Activated T-cell treated with anti-CD3 and anti-CD28 coated beads, Interleukin-2, amount 50 U/mL, for 1 hour (primary cell): ENCODE data around the gene EEF2.
A peak's percentile ranks its signal among the peaks of the same experiment; 100 is the strongest.
"Not testable (repeated sequence)": the region's sequence is repeated elsewhere in the genome, so short reads cannot be mapped to it uniquely, and the experiment has no call there.

Experiments
- DNase-seq: peaks from one replicate; pipeline ENCODE4 v3.0.0-alpha.2; 2020

The EEF2 gene

DNA sequence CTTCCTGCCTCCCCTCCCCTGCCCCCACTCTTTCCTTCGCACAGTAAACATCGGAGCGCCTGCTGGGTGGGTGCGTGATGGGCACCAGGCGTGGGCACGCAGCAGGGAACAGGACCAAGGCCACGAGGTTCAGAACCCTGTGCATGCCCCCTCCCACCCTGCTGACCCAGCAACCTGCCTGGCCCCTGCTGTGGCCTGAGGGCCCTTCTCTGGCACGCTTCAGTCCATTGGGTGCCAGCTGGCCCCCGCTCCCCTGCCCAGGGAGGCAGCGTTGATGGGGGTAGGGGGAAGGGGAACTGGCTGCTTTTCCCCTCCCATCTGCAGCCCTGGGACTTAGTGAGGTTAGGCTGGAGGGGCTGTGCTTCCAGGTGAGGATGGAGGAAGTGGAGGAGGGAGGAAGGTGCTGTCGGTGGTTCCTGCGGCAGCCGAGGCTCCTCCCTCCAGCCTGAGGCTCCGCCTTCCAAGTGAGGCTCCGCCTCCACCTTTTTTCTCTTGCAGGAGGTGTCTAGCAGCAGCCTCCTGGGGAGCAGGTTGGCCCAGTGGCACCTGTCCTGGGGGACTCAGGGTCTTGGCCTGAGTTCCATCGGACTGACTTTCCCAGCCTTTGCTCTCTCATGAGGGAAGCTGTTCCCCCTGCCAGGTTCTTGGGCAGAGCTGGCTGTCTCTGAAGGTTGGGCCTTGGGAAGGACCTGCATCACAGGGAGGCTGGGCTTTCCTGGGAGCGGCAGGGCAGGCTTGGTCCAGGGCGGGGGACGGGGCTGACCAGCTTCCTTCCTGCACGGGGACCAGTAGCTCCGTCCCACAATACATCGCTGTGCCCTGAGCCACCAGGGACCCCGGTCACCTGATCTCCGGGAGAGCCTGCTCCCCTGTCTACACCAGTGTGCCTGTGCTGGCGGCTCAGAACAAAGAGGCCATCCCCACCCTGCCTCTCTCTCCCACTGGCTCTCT lies 29.6 kb upstream of the EEF2 start:
- peak; percentile 64 for DNase-seq

DNA sequence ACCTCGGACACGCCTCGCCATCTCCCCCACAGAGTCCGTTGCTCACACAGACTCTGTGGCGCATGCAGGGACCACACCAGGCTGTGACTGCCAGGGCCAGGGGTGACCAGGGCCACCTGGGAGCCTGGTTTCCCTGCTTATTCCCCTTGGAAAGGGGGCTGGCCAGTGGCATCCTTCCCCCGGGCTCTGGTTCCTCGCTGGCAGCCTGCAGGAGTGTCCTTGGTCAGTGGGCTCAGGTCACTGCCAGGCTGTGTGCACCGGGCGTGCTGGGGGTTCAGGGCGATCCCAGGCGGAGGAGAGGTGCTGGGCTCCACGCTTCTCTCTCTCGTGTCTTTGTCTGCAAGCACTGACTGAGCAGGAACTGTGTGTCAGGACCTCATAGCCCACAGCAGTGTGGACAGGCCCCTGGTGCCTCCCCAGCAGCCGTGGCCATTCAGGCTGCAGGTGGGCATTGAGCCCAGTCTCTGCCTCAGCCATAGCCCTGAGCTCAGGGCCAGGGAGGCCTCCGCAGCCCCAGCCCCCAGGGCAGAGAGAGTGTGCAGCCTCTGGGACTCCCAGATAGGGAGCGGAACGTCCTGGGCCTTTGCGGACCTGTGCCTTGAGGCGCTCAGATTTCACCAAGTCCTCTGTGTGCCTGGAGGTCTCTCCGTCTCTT lies 28.8 kb upstream of the EEF2 start:
- no peak for DNase-seq

DNA sequence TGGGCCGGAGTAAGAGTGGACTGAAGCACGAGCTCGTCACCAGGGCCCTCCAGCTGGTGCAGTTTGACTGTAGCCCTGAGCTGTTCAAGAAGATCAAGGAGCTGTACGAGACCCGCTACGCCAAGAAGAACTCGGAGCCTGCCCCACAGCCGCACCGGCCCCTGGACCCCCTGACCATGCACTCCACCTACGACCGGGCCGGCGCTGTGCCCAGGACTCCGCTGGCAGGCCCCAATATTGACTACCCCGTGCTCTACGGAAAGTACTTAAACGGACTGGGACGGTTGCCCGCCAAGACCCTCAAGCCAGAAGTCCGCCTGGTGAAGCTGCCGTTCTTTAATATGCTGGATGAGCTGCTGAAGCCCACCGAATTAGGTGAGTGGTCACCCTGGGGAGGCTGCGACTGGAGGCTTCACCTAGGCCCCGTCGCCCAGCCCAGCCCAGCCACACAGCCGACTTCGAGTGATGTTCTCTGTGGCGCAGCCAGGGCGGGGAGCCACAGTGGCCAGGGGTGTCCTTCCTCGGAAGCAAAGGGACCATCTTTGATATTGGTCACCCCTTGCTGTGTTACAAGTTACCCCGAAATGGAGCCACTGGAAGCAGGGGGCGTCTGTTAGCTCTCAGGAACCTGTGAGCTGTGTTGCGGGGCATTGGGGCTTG lies 27.8 kb upstream of the EEF2 start:
- no peak for DNase-seq

- no peak for DNase-seq
These were observed 27.1 kb upstream of the EEF2 start for GRCh38 chr19:4012092-4012974.

DNA sequence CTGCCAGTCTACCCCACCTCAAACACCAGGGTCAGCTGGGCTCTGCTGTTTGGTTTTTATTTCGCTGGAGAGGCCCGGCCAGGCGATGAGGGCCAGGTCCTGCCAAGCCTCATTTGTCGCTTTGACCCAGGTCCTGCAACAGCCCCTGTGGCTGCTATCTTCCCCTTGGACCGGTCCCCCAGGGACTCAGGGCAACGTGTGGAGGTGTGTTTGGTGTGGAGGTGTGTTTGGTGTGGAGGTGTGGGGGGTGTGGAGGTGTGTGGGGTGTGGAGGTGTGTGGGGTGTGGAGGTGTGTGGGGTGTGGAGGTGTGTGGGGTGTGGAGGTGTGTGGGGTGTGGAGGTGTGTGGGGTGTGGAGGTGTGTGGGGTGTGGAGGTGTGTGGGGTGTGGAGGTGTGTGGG lies 26.2 kb upstream of the EEF2 start:
- DNase-seq: not testable (repeated sequence)

GRCh38 chr19:4010808-4011110 lies 25.5 kb upstream of the EEF2 start:
- no peak for DNase-seq

DNA sequence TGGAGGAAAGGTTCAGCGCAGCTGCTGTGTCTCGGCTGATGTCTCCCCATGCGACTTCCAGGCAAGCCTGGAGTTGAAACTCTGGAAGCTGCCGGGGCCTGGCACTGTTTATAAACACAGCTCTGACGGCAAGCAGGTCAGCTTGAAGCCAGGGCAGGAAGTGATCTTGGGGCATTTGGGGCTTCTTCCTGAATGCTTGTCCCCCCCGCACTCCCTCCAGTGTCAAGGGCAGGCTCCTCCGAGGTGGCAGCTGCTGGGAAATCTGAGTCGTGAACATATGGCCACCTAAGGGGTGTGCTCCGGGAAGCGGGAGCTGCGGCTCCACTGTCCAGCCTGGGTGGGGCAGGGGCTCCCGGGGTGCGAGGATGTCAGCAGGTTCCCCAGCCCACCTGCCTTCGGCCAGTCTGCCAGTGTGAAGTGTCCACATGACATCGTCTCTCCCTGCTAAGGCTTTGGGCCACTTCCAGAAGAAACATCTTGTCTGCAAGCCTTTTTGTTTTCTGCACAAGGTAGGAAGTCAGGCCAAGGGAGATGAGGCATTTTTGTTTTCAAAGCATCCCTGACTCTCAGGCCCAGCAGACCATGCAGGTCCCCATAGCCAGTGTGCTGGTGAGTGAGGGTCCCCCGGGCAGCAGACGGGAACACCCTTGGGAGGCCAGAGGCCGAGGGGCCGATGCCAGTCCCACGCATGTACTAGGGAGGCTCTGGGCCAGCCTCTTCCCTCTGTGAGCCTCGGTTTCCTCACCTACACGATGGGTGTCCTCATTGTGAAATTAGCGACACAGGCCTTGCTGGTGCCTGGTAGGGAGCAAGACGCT lies 24.9 kb upstream of the EEF2 start:
- DNase-seq: no peak

DNA sequence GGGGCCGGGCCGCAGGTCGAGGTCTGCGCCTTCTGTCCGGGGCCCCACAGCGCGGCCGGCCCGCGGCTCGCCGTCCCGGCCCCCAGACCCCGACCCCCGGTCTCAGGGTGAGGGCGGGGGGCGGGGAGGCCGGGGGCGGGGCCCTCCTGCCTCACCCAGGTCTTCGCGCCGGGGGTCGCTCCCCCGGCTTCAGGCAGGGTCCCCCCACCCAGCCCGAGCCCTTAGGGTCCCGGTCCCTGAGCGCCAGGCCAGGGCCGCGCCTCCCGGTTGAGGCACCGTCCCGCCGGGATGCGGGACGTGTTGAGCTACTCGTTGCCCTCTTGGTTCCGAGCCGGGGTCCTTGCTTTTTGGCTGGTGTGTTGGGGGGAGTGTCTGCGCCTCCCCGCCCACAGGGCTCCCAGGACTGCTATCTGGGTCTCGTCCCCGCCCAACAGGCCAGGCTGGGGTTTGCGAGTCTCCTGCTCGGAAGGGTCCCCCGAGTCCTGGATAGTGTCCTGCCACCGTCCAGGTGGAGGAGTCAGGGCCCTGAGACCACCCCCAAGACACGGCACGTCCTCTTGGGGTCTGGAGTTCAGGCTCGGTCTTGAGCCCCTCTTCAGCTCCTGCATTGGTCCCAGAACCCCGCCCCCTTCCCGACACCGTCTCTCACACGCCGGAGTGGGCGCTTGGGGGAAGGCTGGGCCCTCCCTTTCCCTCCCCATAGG lies 22.7 kb upstream of the EEF2 start:
- peak; percentile 38 for DNase-seq

DNA sequence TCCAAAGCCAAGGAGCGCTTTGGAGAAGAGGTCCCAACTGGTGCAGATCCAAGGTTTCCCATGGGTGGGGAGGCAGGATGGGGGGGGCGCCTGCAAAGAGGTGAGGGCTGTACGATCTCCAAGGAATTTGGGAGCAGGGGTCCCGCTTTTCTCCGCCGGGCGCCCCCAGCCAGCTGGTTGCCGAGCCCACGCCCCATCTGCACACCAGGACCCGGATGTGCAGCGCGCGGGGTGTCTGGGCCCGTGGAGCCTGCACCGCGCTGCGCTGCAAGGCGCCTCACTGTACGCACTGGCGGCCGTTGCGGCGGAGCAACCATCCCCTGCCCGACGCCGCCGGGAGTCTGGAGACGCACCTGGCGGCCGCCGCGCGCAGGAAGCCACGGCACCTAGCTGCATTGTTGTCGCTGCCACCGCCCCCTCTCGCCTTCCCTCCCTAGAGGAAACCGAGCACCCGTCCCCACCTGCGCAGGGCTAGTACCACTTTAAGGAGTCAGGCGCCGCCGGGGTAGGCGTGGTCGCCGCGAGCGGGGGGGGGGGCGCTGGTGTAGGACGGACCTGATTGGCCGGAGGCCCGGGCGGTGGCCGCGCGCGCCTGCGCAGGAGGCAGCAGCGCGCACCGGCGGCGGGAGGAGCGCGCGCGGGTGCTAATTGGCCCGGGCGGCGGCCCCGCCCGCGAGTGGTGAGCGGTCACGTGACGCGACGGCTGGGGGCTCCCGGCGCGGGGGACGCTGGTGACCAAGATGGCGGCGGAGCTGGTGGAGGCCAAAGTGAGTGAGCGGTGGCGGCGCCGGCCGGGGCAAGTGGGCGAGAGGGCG lies 22.0 kb upstream of the EEF2 start, which contains the start of gene PIAS4:
TSS of gene PIAS4 (plus strand) at position 716 of the 815 bp plus-strand sequence. CDS start at position 741, 25 bp downstream.
- DNase-seq: peak; percentile 97

- not testable (repeated sequence) for DNase-seq
These were observed 20.2 kb upstream of the EEF2 start for GRCh38 chr19:4005436-4005835.

DNA sequence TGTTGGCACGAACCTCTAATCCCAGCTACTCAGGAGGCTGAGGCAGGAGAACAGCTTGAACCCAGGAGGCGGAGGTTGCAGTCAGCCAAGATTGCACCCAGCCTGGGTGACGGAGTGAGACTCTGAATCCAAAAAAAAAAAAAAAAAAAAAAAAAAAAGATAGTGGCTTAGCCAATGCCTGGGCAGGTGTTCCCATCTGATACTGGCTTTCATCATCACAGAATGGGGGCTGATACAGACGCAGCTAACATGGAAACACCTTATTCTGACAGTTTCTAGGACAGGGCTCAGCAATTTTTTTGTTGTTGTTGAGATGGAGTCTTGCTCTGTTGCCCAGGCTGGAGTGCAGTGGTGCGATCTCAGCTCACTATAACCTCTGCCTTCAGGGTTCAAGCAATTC lies 15.5 kb upstream of the EEF2 start:
- not testable (repeated sequence) for DNase-seq

DNA sequence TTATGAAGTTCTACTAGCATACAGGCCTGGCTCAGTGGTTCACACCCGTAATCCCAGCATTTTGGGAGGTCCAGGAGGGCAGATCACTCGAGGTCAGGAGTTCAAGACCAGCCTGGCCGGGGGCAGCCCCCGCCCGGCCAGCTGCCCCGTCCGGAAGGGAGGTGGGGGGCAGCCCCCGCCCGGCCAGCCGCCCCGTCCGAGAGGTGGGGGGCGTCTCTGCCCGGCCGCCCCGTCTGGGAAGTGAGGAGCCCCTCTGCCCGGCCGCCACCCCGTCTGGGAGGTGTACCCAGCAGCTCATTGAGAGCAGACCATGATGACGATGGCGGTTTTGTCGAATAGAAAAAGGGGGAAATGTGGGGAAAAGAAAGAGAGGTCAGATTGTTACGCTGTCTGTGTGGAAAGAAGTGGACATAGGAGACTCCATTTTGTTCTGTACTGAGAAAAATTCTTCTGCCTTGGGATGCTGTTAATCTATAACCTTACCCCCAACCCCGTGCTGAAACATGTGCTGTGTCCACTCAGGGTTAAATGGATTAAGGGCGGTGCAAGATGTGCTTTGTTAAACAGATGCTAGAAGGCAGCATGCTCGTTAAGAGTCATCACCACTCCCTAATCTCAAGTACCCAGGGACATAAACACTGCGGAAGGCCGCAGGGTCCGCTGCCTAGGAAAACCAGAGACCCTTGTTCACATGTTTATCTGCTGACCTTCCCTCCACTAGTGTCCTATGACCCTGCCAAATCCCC lies 13.6 kb upstream of the EEF2 start:
- not testable (repeated sequence) for DNase-seq

DNA sequence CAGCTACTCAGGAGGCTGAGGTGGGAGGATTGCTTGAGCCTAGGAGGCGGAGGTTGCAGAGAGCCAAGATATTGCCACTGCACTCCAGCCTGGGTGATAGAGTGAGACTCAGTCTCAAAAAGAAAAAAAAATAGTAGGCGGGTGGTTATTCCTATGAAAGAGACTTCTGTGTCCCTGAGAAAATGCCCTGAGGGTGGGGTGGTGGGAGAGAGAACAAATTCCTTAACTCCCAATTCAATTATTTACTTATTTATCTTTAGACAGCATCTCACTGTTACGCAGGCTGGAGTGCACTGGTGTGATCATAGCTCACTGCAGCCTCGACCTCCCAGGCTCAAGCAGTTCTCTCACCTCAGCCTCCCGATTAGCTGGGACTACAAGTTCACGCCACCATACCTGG lies 10.3 kb upstream of the EEF2 start:
- DNase-seq: no peak

- DNase-seq: no peak
These were observed 5.5 kb upstream of the EEF2 start for GRCh38 chr19:3990815-3991117.

DNA sequence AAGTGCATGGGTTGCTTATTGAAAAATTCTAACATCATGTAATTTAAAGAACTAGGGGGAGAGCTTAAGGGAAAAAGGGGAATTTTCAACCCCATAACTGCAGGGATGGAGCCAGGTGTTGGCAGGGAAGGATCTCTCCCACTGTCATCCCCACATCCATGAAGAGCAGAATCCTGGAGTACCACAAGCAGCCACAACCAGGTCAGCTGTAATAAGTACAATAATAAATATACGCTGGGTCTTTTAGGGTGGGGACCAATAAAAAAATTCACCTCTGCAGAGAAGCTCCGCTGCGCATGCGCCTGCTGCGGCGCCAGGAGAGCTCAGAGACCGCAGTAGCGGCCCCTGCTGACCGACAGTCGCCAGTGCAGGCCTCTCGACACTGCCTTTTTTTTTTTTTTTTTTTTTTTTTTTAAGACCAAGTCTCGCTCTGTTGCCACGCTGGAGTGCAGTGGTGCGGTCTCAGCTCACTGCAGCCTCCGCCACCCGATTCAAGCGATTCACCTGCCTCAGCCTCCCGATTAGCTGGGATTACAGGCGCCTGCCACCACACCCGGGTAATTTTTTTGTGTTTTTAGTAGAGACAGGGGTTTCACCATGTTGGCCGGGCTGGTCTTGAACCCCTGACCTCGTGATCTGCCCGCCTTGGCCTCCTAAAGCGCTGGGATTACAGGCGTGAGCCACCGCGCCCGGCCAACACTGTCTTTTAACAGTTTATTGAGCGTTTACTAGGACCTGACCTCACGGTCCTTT lies 2.5 kb upstream of the EEF2 start:
- DNase-seq: peak; percentile 89

GRCh38 chr19:3986260-3987041 lies 1.2 kb upstream of the EEF2 start:
- peak; percentile 57 for DNase-seq

DNA sequence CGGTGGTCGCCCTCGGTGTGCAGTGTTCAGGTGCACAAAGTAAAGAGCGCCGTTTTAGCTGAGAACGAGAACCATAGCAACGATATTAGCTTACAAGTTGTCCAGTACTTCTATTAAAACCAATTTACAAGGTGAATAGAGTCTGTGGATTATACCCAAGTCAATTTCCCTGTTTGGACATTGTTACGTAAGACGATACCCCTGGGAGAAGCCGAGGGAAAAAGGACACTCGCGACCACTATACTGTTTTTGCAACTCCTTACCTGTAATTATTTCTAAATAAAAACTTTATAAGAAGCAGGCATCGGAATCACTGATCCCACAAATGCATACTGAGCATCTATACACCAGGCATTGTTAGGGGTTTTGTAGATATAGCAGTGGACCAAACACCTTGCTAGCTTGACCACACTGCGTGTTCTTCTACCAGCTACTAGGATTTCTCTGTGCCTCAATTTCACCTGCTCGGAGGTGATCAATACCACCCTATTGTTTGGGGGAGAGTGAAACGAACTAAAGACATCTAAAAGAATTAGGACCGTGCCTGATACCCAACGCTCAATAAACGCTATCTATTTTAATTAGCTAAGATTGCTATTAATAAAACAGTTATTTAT lies 488 bp upstream of the EEF2 start:
- no peak for DNase-seq

- no peak for DNase-seq
These were observed 717 bp downstream of the EEF2 start for GRCh38 chr19:3984584-3984907.
